Ovary (tissue), 9 donors: ENCODE measurements around the gene RBM25. TPM values are rescaled to one million over a fixed set of nuclear protein-coding genes. Genes with fewer than 3 reads are reported as not detected.

ENCODE experiments used
- DNase-seq, 5 donors: peaks; one replicate each; pipeline ENCODE4 v3.0.0-alpha.2; 2019 to 2020
- H3K27ac ChIP-seq, 2 donors: fragments of 200-600 bp; one replicate each; pipeline versions ENCODE4 v1.5.1 to v1.8.0; 2019 to 2022
- H3K27me3 ChIP-seq: fragments of 200-600 bp; one replicate; pipeline ENCODE4 v1.8.0; 2022
- H3K36me3 ChIP-seq: fragments of 200-600 bp; sonication (generic); one replicate; pipeline ENCODE4 v1.5.1; 2019
- H3K4me1 ChIP-seq: one replicate; pipeline ENCODE4 v1.8.1; 2013; ENCODE audit warnings: mild to moderate bottlenecking, moderate library complexity; ENCODE audit not compliant: insufficient read depth
- H3K4me3 ChIP-seq: fragments of 200-600 bp; sonication (generic); one replicate; pipeline ENCODE4 v1.5.1; 2017
- H3K9me3 ChIP-seq, 2 donors: fragments of 200-600 bp in 1 of 2; sonication (generic) in 1 of 2; one replicate each; pipeline versions ENCODE4 v1.5.1 to v1.8.1; 2013 to 2019; ENCODE audit warnings: mild to moderate bottlenecking in 1 of 2, moderate library complexity in 1 of 2
- CTCF ChIP-seq, 3 donors: fragments of 450-650 bp in 2 of 3; fragments of 200-600 bp in 1 of 3; IDR thresholded peaks; one replicate each; pipeline versions ENCODE4 v1.5.1 to v1.8.0; 2016 to 2022; ENCODE audit warnings: antibody characterized with exemption in 3 of 3, mild to moderate bottlenecking in 1 of 3
- EP300 ChIP-seq: sonication (generic); formaldehyde crosslinking; IDR thresholded peaks from one replicate; pipeline ENCODE4 v1.6.1; 2017; ENCODE audit warnings: antibody characterized with exemption
- POLR2A ChIP-seq: fragments of 450-650 bp; IDR thresholded peaks from one replicate; pipeline ENCODE4 v1.6.1; 2017; ENCODE audit warnings: antibody characterized with exemption, mild to moderate bottlenecking, moderate library complexity
- WGBS, 3 donors: extraction: QIAGEN DNeasy Blood & Tissue Kit in 1 of 3; methylation state at CpG; one replicate each; pipeline versions ENCODE4 v1.1.5 to v1.1.7; 2013 to 2017; 5-methylcytosine and 5-hydroxymethylcytosine counted together
- intact Hi-C, 4 donors: fragments of 100-400 bp; cut with DNase I; formaldehyde crosslinking; loops; one replicate each; pipeline versions ENCODE4 v1.11.0 to v1.15.1; 2022 to 2023
- polyA plus RNA-seq, 2 donors: library from polyadenylated mRNA; stranded (reverse); fragments of 200-250 nt in 1 of 2; fragments of 350-450 nt in 1 of 2; fragmentation: Illumina TruSeq in 1 of 2; extraction: RNeasy Lipid Tissue Mini Kit (QIAGEN cat#74804) in 1 of 2; gene quantifications; one replicate each; pipeline ENCODE4 v1.2.3, GENCODE V29; 2013 to 2014
- total RNA-seq, 7 donors: library from RNA; depleted of rRNA in 2 of 7; stranded (reverse); fragments of >200 nt in 2 of 7; fragmentation: NEBNext Ultra II Directional in 3 of 7; extraction: Animal tissue kit (Norgen Biotek cat#: 25700) in 3 of 7; gene quantifications; one replicate each; pipeline versions ENCODE4 v1.1.0 to v1.2.4, GENCODE V29; 2016 to 2023
- donor health status: DM: no; HTN: no; CAD: no; lungs with moderate emphysema.
- donor health status: DM: no; HTN: no; CAD: no.
- donor health status: Bipolar disorder and iron deficiency.
- donor health status: DM: yes; HTN: yes; CAD: no.
- donor health status: DM: no; HTN: no; CAD: no.
- donor health status: DM: yes; HTN: yes; CAD: no.

Gene RBM25
- total and polyA plus RNA-seq, 9 donors, result 29.1 to 81.0 (median 61.1) TPM

DNA sequence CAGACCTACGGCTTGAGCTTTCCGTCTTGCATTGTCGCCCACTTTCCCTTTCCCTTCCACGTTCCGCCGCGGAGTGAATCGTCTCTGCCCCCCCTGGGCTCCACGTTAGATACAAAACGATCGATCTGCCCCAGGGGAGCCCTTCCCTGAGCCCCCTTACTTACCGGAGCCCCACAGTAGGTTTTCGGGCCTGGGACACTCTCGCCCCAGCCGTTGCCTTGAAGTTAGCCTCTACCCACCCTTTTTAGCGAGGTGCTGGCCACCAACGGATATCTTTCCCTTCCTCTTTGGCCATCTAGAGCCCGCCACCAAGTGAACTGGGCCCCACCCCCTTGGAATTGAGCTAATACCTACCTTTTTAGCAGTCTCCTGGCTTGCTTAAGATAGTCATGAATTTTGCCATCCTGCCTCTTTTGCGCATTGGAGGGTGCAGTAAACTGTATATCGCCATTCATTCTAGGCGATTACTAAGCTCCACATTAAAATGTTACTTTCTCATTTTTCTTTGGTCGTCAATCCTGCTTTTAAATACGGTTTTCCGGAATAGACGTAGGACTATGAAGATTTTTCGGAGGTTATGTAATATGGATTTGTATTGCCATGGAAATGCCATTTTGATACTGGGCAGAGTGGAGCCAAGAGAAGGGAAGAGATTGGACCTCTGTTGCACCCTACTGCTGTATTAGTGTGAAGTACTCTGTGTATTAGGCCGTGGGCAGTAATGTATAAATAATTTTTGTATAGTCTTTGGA is 764 bp downstream of the RBM25 start:
- no peaks in the 10 kb centered on the region for H3K9me3 ChIP-seq
- no peaks in the 10 kb centered on the region for H3K36me3 ChIP-seq
- no peaks in the 10 kb centered on the region for H3K27me3 ChIP-seq
- H3K4me3 ChIP-seq, result peak overlapping the region; percentile 71
- TF ChIP-seq POLR2A, result no peak
- no peak for TF ChIP-seq CTCF (IDR thresholded peaks at IDR 0.05)
- no peak for TF ChIP-seq EP300
- intact Hi-C loops, result no loop called here
- peak overlapping the region; percentile 75 to 87 for H3K27ac ChIP-seq
- DNase-seq, result no peak
- WGBS, 3 donors, result 0 to 1% (median 1%) methylated on average over 27 of the region's 27 CpGs
- peaks cover 5% of the 10 kb centered on the region for H3K4me1 ChIP-seq

DNA sequence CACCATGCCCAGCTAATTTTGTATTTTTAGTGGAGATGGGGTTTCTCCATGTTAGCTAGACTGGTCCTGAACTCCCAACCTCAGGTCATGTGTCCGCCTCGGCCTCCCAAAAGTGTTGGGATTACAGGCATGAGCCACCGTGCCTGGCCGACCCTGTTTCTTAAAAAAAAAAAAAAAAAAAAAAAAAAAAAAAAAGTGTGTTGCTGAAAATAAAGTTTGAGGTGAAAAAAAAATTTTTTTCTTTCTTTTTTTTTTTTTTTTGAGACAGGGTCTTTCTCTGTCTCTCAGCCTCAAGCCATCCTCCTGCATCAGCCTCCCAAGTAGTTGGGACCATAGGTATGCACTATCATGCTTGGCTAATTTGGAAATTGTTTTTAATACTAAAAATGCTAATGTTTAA is 11.3 kb downstream of the RBM25 start:
- Histone ChIP-seq H3K27ac (no peak overlapping the region), H3K27me3 (no peaks in the 10 kb centered on the region), H3K4me3 (no peak overlapping the region), H3K9me3 (no peaks in the 10 kb centered on the region), H3K36me3 (no peaks in the 10 kb centered on the region), H3K4me1 (peaks cover 6% of the 10 kb centered on the region)
- no peak for DNase-seq
- intact Hi-C loops, result no loop called here
- WGBS, 3 donors, result 89 to 94% (median 91%) methylated on average over 4 of the region's 4 CpGs
- no peak for TF ChIP-seq EP300
- no peak for TF ChIP-seq POLR2A
- no peak for TF ChIP-seq CTCF (IDR thresholded peaks at IDR 0.05)

DNA sequence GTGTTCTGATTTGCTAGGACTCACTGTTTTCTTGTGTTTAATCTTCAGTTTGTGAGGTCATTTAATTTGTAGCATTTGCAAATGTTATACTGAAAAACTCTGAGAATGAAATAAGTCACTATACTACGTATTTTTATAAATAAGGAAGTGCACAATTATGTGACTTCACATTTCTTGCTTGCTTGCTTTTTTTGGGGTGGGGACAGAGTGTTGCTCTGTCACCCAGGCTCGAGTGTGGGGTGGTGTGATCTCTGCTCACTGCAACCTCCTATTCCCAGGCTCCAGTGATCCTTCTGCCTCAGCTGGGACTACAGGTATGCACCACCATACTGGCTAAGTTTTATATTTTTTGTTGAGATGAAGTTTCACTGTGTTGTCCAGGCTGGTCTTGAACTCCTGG is 32.7 kb downstream of the RBM25 start:
- Histone ChIP-seq H3K9me3 (no peaks in the 10 kb centered on the region), H3K27ac (no peak overlapping the region), H3K36me3 (no peaks in the 10 kb centered on the region), H3K4me3 (no peak overlapping the region), H3K4me1 (no peaks in the 10 kb centered on the region), H3K27me3 (no peaks in the 10 kb centered on the region)
- intact Hi-C loops, result no loop called here
- no peak for TF ChIP-seq POLR2A
- no peak for TF ChIP-seq CTCF (IDR thresholded peaks at IDR 0.05)
- TF ChIP-seq EP300, result no peak
- no peak for DNase-seq
- WGBS, 3 donors, result 92 to 97% (median 94%) methylated on average over 2 of the region's 2 CpGs

DNA sequence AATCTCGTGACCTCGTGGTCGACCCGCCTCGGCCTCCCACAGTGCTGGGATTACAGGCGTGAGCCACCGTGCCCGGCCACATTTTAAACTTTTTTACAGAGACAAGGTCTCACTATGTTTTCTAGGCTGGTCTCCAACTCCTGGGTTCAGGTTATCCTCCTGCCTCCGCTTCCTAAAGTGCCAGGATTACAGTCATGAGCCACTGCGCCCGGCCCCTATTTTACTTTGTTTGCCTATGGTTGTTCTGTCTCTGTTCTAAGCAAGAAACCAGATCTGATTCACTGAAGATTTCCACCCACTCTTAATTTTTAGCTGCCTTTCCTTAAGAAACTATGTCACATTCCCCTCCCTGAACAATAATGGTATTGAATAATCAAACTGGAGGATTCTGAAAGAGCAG is 39.1 kb downstream of the RBM25 start:
- intact Hi-C loops, result no loop called here
- Histone ChIP-seq H3K4me1 (no peaks in the 10 kb centered on the region), H3K4me3 (no peak overlapping the region), H3K36me3 (no peaks in the 10 kb centered on the region), H3K9me3 (no peaks in the 10 kb centered on the region), H3K27ac (no peak overlapping the region), H3K27me3 (no peaks in the 10 kb centered on the region)
- TF ChIP-seq POLR2A (no peak), CTCF (IDR thresholded peaks at IDR 0.05) (no peak), EP300 (no peak)
- 96 to 97% (median 96%) methylated on average over 11 of the region's 11 CpGs for WGBS, 3 donors
- no peak for DNase-seq
